Large intestine (tissue), 3 donors: Measurements from ENCODE around the gene MRO. TPM values are rescaled to one million over a fixed set of nuclear protein-coding genes. Genes with fewer than 3 reads are reported as not detected.

Experiments
- DNase-seq, 2 donors: peaks; one replicate each; pipeline versions ENCODE4 v3.0.0 to v3.0.0-alpha.2; 2013
- H3K27ac ChIP-seq: one replicate; pipeline ENCODE4 v1.5.1; 2013; ENCODE audit warnings: low read length
- H3K27me3 ChIP-seq: 2 replicates; pipeline ENCODE4 v1.6.1; 2013; ENCODE audit warnings: low read length; ENCODE audit not compliant: control insufficient read depth, insufficient read depth
- H3K36me3 ChIP-seq: 2 replicates; pipeline ENCODE4 v1.6.1; 2013; ENCODE audit warnings: low read length; ENCODE audit not compliant: control insufficient read depth, insufficient read depth
- H3K4me1 ChIP-seq: one replicate; pipeline ENCODE4 v1.6.1; 2013; ENCODE audit warnings: low read length; ENCODE audit not compliant: control insufficient read depth, insufficient read depth
- H3K4me3 ChIP-seq: one replicate; pipeline ENCODE4 v1.5.1; 2013; ENCODE audit warnings: low read length
- H3K9me3 ChIP-seq: one replicate; pipeline ENCODE4 v1.6.1; 2013; ENCODE audit warnings: mild to moderate bottlenecking, low read depth, low read length, moderate library complexity; ENCODE audit not compliant: control insufficient read depth
- WGBS: methylation state at CpG from one replicate; pipeline ENCODE4 v1.1.5; 2013; ENCODE audit warnings: low lambda C conversion rate; ENCODE audit not compliant: insufficient coverage; 5-methylcytosine and 5-hydroxymethylcytosine counted together
- polyA plus RNA-seq: library from polyadenylated mRNA; unstranded; fragments of 120-200 nt; gene quantifications from one replicate; pipeline ENCODE4 v1.2.1, GENCODE V29; 2013

Gene MRO
- polyA plus RNA-seq, 1 donor: 14.6 TPM

DNA sequence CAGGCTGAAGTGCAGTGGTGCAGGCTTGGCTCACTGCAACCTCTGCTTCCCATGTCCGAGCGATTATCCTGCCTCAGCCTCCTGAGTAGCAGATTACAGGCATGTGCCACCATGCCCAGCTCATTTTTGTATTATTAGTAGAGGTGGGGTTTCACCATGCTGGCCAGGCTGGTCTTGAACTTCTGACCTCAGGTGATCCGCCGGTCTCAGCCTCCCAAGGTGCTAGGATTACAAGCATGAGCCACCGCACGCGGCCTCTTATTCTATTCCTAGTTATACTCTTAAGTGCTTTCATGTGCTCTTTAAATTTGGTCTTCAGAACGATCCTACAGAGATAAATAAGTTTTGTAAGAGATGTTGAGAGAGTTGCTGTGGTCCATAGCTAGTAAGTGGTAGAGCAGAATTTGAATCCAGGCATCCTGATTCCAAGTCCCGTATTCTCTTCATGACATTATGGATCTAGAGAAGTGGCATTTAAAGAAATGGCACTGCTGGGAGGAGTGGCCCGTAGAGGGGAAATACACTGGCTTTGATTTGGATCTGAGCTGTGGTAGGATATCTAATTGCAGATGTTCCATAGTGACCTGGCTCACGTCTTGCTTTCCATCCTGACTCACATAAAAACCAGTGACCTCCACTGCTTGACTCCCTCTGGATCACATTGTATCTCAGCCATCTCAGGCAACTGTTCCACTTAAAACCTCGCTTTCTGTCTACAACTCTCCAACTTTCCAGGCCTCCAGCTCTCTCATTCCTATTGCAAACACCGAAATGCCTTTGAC lies 36.4 kb upstream of the MRO start:
- Histone ChIP-seq H3K4me3 (no peak overlapping the region), H3K36me3 (no peaks in the 10 kb centered on the region), H3K27me3 (no peaks in the 10 kb centered on the region), H3K4me1 (peaks cover 31% of the 10 kb centered on the region), H3K9me3 (no peaks in the 10 kb centered on the region), H3K27ac (no peak overlapping the region)
- DNase-seq: no peak
- 94% methylated on average over 2 of the region's 13 CpGs for WGBS

DNA sequence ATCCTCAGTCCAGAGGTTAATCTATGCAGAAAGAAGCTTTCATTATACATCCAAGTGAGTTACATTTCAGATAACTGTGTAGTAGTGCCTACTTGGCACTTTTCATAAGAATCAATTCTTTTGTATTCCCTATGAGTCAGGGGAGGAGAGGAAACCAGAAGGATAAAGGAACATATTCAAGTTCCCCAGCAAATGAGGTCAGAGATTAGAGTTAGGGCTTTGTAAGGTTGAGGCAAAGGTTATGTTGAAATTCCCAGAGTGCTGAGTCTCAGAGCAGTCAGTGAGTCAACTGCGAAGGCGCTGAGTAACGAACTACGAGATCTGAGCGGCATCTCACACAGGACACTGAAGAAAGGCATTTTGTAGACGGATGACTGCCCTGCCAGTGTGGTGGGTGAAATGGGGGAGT lies 34.1 kb upstream of the MRO start:
- Histone ChIP-seq H3K27me3 (no peaks in the 10 kb centered on the region), H3K4me1 (peaks cover 20% of the 10 kb centered on the region), H3K9me3 (no peaks in the 10 kb centered on the region), H3K27ac (peak overlapping the region; percentile 80), H3K4me3 (no peak overlapping the region), H3K36me3 (no peaks in the 10 kb centered on the region)
- no CpG with 5 or more reads among the region's 6 CpGs for WGBS
- peak; percentile 77 to 91 for DNase-seq

DNA sequence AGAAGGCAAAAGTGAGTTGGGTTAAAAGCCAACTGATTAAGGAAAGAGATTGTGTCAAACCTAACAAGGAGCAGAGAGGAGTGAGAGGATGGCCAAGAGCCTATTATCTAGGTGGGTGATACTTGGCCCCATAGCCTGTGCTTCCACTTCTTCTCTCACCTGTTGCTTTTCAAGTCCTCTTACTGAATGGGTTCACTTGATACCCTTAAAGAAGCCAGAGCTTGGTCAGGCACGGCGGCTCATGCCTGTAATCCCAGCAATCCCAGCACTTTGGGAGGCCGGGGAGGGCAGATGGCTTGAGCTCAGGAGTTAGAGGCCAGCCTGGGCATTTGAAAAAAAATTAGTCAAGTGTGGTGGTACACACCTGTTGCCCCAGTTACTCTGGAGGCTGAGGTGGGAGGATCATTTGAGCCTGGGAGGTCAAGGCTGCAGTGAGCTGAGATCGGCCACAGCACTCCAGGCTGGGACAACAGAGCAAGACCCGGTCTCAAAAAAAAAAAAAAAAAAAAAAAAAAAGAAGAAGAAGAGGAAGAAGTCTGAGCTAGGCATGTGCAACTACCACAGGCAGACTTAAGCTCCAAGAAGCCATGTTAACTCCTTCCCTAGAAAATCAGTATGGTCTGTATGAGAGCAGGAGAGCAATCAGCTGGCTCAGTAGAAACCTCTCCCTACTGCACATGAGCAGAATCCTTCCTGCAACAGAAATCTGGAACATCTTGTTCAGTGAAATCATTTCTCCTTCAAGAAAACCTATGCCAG lies 30.7 kb upstream of the MRO start:
- H3K4me1 ChIP-seq: peaks cover 20% of the 10 kb centered on the region
- no peaks in the 10 kb centered on the region for H3K9me3 ChIP-seq
- no peak for DNase-seq
- no peaks in the 10 kb centered on the region for H3K36me3 ChIP-seq
- no CpG with 5 or more reads among the region's 5 CpGs for WGBS
- H3K27ac ChIP-seq: no peak overlapping the region
- H3K27me3 ChIP-seq: no peaks in the 10 kb centered on the region
- no peak overlapping the region for H3K4me3 ChIP-seq

DNA sequence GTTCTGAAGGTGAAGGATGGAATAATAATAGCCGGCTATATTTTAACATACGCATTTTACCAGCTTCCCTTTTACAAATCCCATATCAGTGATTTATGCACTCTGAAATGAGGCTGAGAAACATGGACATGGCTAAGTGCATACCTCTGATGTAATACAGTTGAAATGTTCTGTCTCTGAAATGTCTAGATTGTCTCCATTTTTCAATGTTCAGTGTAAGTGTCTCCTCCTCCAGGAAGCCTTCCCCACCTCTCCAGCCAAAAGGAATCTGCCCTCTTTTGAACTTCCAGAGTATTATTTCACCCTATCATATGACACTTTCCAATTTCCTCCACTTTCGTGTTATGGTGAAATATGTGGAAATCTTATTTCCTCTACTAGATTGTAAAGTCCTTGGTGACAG lies 29.6 kb upstream of the MRO start:
- no CpG with 5 or more reads among the region's 3 CpGs for WGBS
- no peak overlapping the region for H3K27ac ChIP-seq

DNA sequence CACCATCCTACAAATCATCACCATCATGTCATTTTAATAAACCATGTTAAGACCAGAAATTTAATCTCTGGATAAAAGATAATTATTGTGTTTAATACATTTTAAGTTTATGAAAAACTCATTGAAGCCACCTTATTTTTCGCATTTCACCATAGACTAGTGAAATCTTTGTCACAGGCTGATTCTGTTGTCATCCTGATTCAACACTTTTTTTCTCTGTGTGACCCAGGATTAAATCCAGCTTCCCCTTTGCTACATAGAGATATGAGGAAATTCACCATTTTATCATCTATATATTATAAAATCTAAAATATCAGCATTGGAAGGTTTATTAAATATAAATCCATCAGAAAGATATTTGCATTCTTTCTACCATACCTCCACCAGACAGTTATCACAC lies 29.2 kb upstream of the MRO start:
- Histone ChIP-seq H3K36me3 (no peaks in the 10 kb centered on the region), H3K9me3 (no peaks in the 10 kb centered on the region), H3K27ac (no peak overlapping the region), H3K4me1 (peaks cover 9% of the 10 kb centered on the region), H3K4me3 (no peak overlapping the region), H3K27me3 (no peaks in the 10 kb centered on the region)
- no peak for DNase-seq
- WGBS: no CpG with 5 or more reads among the region's 1 CpG

More for the DNA sequence above, 29.6 kb upstream of the MRO start:
- Histone ChIP-seq H3K9me3 (no peaks in the 10 kb centered on the region), H3K36me3 (no peaks in the 10 kb centered on the region), H3K27me3 (no peaks in the 10 kb centered on the region), H3K4me3 (no peak overlapping the region), H3K4me1 (peaks cover 13% of the 10 kb centered on the region)
- no peak for DNase-seq

GRCh38 chr18:50848061-50848551 lies 28.3 kb upstream of the MRO start:
- WGBS: 73% methylated on average over 2 of the region's 7 CpGs
- no peak overlapping the region for H3K4me3 ChIP-seq
- peaks cover 6% of the 10 kb centered on the region for H3K4me1 ChIP-seq
- DNase-seq: no peak
- H3K27ac ChIP-seq: no peak overlapping the region
- no peaks in the 10 kb centered on the region for H3K27me3 ChIP-seq
- no peaks in the 10 kb centered on the region for H3K9me3 ChIP-seq
- H3K36me3 ChIP-seq: no peaks in the 10 kb centered on the region

GRCh38 chr18:50847192-50847591 lies 27.4 kb upstream of the MRO start:
- Histone ChIP-seq H3K4me3 (no peak overlapping the region), H3K36me3 (no peaks in the 10 kb centered on the region), H3K4me1 (no peaks in the 10 kb centered on the region), H3K9me3 (no peaks in the 10 kb centered on the region), H3K27ac (no peak overlapping the region), H3K27me3 (no peaks in the 10 kb centered on the region)
- WGBS: 100% methylated on average over 2 of the region's 4 CpGs
- no peak for DNase-seq

- H3K27me3 ChIP-seq: no peaks in the 10 kb centered on the region
- H3K4me1 ChIP-seq: no peaks in the 10 kb centered on the region
- WGBS: 80% methylated on average over 1 of the region's 3 CpGs
- no peak overlapping the region for H3K4me3 ChIP-seq
- H3K36me3 ChIP-seq: no peaks in the 10 kb centered on the region
- H3K9me3 ChIP-seq: no peaks in the 10 kb centered on the region
- H3K27ac ChIP-seq: no peak overlapping the region
- no peak for DNase-seq
Observed at GRCh38 chr18:50844960-50845359, 25.1 kb upstream of the MRO start.

- no peak overlapping the region for H3K27ac ChIP-seq
- WGBS: 92% methylated on average over 3 of the region's 6 CpGs
- H3K9me3 ChIP-seq: no peaks in the 10 kb centered on the region
- no peak for DNase-seq
- no peaks in the 10 kb centered on the region for H3K36me3 ChIP-seq
- H3K27me3 ChIP-seq: no peaks in the 10 kb centered on the region
- peaks cover 3% of the 10 kb centered on the region for H3K4me1 ChIP-seq
- no peak overlapping the region for H3K4me3 ChIP-seq
Observed at GRCh38 chr18:50844554-50844953, 24.7 kb upstream of the MRO start.

GRCh38 chr18:50842846-50843245 lies 23.0 kb upstream of the MRO start:
- no CpG with 5 or more reads among the region's 1 CpG for WGBS

More at GRCh38 chr18:50842846-50843245, 23.0 kb upstream of the MRO start:
- Histone ChIP-seq H3K36me3 (no peaks in the 10 kb centered on the region), H3K9me3 (no peaks in the 10 kb centered on the region), H3K4me3 (no peak overlapping the region), H3K27ac (no peak overlapping the region), H3K27me3 (no peaks in the 10 kb centered on the region), H3K4me1 (peaks cover 3% of the 10 kb centered on the region)
- DNase-seq: no peak
